ENCODE data around the gene NDOR1.

DNA sequence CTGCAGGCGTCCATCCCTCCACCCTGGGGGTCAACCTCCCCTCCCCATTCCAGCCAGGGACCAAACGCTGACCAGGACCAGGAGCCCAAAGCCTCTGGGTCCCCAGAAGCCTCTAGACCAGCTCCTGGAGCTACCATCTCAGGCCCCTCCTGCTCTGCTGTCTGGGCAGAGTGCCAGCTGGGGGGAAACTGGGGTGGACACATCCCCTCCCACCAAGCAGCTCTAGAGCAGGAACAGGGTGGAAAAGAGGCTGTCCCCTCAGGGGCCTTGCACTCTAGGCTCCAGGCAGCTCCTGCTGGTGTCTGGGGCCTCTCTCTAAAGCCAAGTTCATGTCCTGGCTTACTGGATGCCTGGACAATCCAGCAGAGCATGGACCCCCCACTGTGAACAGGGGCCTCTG lies 12.6 kb upstream of the NDOR1 start:
- TF ChIP-seq, protein P1, sequence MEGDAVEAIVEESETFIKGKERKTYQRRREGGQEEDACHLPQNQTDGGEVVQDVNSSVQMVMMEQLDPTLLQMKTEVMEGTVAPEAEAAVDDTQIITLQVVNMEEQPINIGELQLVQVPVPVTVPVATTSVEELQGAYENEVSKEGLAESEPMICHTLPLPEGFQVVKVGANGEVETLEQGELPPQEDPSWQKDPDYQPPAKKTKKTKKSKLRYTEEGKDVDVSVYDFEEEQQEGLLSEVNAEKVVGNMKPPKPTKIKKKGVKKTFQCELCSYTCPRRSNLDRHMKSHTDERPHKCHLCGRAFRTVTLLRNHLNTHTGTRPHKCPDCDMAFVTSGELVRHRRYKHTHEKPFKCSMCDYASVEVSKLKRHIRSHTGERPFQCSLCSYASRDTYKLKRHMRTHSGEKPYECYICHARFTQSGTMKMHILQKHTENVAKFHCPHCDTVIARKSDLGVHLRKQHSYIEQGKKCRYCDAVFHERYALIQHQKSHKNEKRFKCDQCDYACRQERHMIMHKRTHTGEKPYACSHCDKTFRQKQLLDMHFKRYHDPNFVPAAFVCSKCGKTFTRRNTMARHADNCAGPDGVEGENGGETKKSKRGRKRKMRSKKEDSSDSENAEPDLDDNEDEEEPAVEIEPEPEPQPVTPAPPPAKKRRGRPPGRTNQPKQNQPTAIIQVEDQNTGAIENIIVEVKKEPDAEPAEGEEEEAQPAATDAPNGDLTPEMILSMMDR (IDR thresholded peaks at IDR 0.05), result no peak
- no peak for TF ChIP-seq POLR2A (IDR thresholded peaks at IDR 0.05)
